ENCODE data around the gene RUBCN. TPM values are rescaled to one million over a fixed set of nuclear protein-coding genes. Genes with fewer than 3 reads are reported as not detected.
"Not testable (repeated sequence)": the region's sequence is repeated elsewhere in the genome, so short reads cannot be mapped to it uniquely, and the experiment has no call there.

The RUBCN gene
- total RNA-seq, 2 experiments from 2014 or later = 20.8 to 22.0 TPM

DNA sequence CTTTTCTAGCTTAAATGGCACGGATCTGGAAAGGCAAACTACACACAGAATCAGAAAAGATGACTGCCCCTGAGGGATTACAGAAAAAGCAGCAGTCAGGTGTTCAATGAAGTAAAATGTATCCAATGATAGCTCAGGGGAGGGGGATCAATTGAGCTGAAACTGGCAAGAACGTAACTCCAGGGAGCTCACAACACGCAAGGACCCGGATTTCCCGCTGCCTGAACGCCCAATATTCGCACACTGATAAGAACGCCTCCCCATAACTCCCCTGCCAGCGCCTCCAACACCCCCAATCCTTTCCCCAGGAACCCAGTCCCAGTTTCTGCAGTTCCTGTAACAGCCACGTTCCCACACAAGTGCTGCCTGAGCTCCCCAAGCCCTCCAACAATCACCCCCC lies 83.8 kb downstream of the RUBCN start:
- CTCF ChIA-PET; H3K4me3 Mint-ChIP-seq; H3K27me3 Mint-ChIP-seq (ENCODE audit: low read depth); DNase-seq; H3K36me3 Mint-ChIP-seq (ENCODE audit: low read depth); H3K27ac Mint-ChIP-seq; H3K9me3 Mint-ChIP-seq; intact Hi-C loops (cut with micrococcal nuclease): not testable (repeated sequence)
- peaks cover 17% of the 10 kb centered on the region for H3K4me1 Mint-ChIP-seq (ENCODE audit: low read depth)

DNA sequence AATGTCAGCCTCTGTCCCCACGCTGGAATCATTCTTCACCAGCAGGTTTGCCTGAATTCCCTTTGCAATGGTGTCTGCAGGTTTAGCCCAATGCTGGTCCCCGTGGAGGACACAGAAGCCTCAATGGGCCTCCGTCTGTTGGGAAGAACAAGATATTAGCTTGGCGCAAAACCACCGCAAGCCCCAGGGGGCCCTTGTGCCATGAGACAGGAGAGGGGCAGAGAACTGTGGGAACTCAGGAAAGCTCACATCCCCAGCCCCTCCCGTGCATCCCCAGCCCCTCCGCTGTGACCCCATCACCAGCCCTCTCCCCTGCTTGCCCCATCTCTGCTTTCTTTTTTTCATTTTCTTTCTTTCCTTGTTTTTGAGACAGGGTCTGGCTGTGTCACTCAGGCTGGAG lies 89.1 kb downstream of the RUBCN start:
- CTCF ChIA-PET; H3K36me3 Mint-ChIP-seq (ENCODE audit: low read depth); H3K9me3 Mint-ChIP-seq; DNase-seq; H3K27ac Mint-ChIP-seq; H3K27me3 Mint-ChIP-seq (ENCODE audit: low read depth); H3K4me3 Mint-ChIP-seq; intact Hi-C loops (cut with micrococcal nuclease): not testable (repeated sequence)
- peaks cover 12% of the 10 kb centered on the region for H3K4me1 Mint-ChIP-seq (ENCODE audit: low read depth)

DNA sequence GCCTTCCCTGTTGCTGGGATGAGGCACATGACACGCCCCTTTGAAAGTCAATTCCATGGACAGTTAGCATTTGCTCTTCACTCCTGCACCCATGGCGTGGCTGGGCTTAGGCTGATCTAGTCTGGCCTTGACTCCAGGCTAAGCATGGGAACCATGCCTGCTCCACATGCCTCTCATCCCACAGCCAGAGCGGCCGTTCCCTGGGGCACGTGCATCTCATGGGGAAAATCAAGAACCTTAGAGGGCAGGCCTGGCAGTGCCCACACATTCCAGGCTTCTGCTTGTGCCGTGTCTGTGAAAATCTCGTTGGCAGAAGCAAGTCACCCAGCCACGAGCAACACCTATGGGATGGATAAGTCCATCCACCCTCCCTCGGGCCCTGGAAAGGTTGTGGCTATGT lies 89.5 kb downstream of the RUBCN start:
- H3K27me3 Mint-ChIP-seq (ENCODE audit: low read depth); H3K9me3 Mint-ChIP-seq: not testable (repeated sequence)

DNA sequence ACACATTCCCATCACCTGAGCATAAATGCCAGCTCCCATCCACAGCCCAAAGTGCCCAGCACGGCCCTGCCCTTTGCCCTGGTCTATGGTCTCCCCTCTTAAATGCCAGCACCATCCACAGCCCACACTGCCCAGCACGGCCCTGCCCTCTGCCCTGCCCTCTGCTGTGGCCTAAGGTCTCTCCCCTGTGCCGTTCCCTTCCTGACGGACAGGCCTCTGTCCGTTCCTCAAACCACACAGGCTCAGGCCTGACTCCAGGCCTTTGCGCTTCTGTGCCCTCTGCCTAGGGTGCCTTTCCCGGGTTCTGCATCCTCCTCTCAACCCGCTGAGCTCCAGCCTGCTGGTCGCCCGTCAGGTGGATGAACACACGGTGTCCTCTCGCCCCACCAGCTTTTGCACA lies 90.4 kb downstream of the RUBCN start:
- intact Hi-C loops (cut with micrococcal nuclease); H3K27ac Mint-ChIP-seq; H3K9me3 Mint-ChIP-seq; DNase-seq; H3K4me1 Mint-ChIP-seq (ENCODE audit: low read depth); CTCF ChIA-PET; H3K27me3 Mint-ChIP-seq (ENCODE audit: low read depth); H3K36me3 Mint-ChIP-seq (ENCODE audit: low read depth); H3K4me3 Mint-ChIP-seq: not testable (repeated sequence)

More for the DNA sequence above, 89.5 kb downstream of the RUBCN start:
- H3K4me3 Mint-ChIP-seq; H3K27ac Mint-ChIP-seq; DNase-seq; H3K36me3 Mint-ChIP-seq (ENCODE audit: low read depth); intact Hi-C loops (cut with micrococcal nuclease); CTCF ChIA-PET: not testable (repeated sequence)
- peaks cover 10% of the 10 kb centered on the region for H3K4me1 Mint-ChIP-seq (ENCODE audit: low read depth)

DNA sequence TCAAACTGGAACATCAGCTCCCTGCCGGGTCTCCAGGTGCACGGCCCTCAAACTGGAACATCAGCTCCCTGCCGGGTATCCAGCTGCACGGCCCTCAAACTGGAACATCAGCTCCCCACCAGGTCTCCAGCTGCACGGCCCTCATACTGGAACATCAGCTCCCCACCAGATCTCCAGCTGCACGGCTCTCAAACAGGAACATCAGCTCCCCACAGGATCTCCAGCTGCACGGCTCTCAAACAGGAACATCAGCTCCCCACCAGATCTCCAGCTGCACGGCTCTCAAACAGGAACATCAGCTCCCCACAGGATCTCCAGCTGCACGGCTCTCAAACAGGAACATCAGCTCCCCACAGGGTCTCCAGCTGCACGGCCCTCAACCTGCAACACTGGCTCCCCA lies 99.1 kb downstream of the RUBCN start:
- H3K27ac Mint-ChIP-seq; intact Hi-C loops (cut with micrococcal nuclease); H3K36me3 Mint-ChIP-seq (ENCODE audit: low read depth); H3K27me3 Mint-ChIP-seq (ENCODE audit: low read depth); H3K9me3 Mint-ChIP-seq; DNase-seq; H3K4me1 Mint-ChIP-seq (ENCODE audit: low read depth); H3K4me3 Mint-ChIP-seq: not testable (repeated sequence)
- CTCF ChIA-PET = interaction anchor here (0.7 to 1.6 kb wide), 2 partner anchors 40 to 86 kb away, joined by 3 read pairs; no protein-coding TSS in a partner anchor

DNA sequence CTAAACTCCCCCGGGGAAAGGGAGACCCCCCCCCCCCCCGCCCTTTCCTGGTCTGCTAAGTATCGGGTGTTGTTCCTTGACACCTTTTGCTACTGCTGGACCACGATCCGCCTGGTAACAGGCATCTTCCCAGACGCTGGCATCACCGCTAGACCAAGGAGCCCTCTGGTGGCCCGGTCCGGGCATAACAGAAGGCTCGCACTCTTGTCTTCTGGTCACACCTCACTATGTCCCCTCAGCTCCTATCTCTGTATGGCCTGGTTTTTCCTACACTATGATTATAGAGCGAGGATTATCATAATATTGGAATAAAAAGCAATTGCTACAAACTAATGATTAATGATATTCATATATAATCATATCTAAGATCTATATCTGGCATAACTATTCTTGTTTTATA lies 104.7 kb downstream of the RUBCN start:
- not testable (repeated sequence) for H3K36me3 Mint-ChIP-seq (ENCODE audit: low read depth); H3K4me3 Mint-ChIP-seq; H3K9me3 Mint-ChIP-seq; H3K27ac Mint-ChIP-seq; H3K4me1 Mint-ChIP-seq (ENCODE audit: low read depth); H3K27me3 Mint-ChIP-seq (ENCODE audit: low read depth)
- CTCF ChIA-PET = interaction anchor here (0.6 to 4.1 kb wide), 2 partner anchors 22 to 33 kb away, joined by 5 to 25 read pairs; no protein-coding TSS in a partner anchor
- intact Hi-C loops (cut with micrococcal nuclease) = loop anchor here (1.0 kb wide), 1 partner anchor 33 kb away; no protein-coding TSS in a partner anchor
- peak; percentile 34 for DNase-seq

DNA sequence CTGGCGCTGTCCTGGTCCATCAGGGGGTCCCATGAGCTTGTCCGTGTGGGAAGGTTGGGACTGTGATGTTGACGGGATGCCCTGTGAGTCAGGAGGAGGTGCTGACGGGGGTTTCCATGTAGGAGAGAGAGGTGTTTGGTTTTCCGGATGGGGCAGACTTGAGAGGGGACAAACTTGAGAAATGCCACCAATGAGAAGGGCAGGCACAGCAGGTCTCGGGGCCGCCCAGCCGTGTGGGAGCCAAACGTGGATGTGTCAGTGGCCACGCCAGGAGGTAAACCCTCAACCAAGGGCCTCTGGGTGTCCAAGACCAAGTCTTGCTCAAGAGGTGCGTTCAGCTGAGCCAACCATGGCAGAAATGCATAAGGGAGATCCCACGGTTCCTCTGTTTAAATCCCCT lies 105.9 kb downstream of the RUBCN start:
- intact Hi-C loops (cut with micrococcal nuclease); DNase-seq; H3K36me3 Mint-ChIP-seq (ENCODE audit: low read depth); H3K4me1 Mint-ChIP-seq (ENCODE audit: low read depth); H3K27me3 Mint-ChIP-seq (ENCODE audit: low read depth); H3K9me3 Mint-ChIP-seq; H3K4me3 Mint-ChIP-seq; H3K27ac Mint-ChIP-seq: not testable (repeated sequence)
- CTCF ChIA-PET = interaction anchor here (4.1 kb wide), 1 partner anchor 31 kb away, joined by 25 read pairs; no protein-coding TSS in a partner anchor

DNA sequence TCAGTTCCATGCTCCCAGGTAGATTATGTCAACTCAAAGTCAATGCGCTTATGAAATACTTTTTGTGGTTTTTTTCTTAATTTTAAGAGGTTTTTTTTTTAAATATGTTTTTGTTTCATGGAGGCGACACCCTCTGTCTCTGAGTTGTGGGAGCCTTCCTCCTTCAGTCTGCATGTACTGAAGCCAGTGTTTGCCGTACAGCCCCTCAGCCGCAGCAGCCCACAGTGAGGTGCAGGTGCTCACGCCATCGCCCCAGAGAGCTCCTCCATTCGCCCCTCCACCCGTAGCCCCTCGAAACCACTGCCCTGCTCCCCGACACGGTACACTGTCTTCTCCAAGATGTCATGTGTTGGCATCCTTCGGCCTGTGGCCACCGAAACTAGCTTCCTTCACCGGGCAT lies 107.4 kb downstream of the RUBCN start:
- intact Hi-C loops (cut with micrococcal nuclease) = loop anchor here (5.0 kb wide), 1 partner anchor 72 kb away; the partner anchor contains the start of gene BDH1
- DNase-seq; H3K4me3 Mint-ChIP-seq; H3K27ac Mint-ChIP-seq; H3K36me3 Mint-ChIP-seq (ENCODE audit: low read depth); H3K27me3 Mint-ChIP-seq (ENCODE audit: low read depth); H3K9me3 Mint-ChIP-seq; H3K4me1 Mint-ChIP-seq (ENCODE audit: low read depth); CTCF ChIA-PET: not testable (repeated sequence)

DNA sequence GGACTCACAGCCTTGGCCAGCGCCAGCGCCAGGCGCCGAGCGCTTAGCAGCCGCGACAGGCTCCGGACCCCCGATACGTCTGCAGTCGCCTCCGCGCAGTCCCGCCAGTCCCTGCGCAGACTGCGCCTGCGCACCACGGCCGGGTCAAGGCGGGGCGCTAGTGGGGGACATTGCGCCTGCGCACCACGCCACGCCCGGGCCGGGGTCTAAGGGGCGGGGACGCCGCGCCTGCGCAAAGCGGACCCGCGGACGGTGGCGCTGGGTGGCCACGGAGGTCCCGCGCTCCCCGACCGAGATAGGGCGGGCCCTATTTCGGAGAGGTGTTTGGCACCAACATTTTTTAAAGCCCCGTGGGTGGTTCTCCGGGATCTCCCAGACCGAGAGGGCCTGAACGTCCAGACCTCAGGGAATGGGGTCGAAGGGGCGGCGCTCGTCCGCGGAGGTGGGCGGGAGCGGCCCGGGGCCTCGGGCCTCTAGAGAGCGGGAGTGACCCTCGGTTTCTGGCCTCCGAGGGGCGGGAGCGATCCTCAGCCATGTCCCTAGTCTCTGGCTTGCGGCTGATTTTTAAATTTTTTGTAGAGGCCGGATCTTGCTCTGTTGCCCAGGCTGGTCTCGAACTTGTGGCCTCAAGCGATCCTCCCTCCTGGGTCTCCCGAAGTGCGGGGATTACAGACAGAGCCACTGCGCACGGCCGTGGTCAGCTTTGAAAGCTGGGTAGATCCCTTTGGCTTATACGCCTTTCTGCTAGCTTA lies 108.8 kb downstream of the RUBCN start:
- DNase-seq = peak; percentile 89
- intact Hi-C loops (cut with micrococcal nuclease) = loop anchor here (5.0 kb wide), 1 partner anchor 71 kb away; the partner anchor contains the start of gene BDH1
- H3K27me3 Mint-ChIP-seq (ENCODE audit: low read depth); H3K27ac Mint-ChIP-seq; CTCF ChIA-PET; H3K36me3 Mint-ChIP-seq (ENCODE audit: low read depth); H3K4me1 Mint-ChIP-seq (ENCODE audit: low read depth); H3K9me3 Mint-ChIP-seq: not testable (repeated sequence)
- peak overlapping the region; percentile 74 for H3K4me3 Mint-ChIP-seq

DNA sequence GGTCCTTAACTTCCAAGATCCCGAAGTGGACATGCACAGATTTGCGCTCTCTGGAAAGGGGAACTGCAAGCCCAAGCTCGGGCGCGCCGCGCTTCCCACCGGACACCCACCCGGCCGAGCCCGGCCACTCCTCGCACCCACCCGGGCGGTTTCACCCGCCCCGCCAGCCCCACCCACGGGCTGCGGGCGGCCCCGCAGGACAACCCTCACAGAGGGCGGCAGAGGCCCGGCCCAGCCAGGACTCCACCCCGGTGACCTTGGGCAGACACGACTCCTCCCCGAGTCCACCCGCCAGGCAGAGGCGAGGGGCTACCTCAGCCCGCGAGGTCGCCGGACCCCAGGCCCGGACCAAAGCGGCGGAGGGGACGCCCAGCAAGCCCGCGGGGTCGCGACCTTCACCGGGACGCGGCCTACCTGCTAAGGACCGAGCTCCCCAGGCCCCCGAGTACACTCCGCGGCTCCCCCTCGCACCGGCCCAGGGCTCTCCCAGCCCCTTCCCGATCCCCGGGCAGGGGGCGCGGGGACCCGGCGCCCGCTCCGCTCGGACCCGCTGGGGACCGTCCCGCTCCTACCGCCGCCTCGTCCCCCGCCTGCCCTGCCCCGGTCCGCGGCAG lies 109.4 kb downstream of the RUBCN start:
- H3K27ac Mint-ChIP-seq; DNase-seq; H3K36me3 Mint-ChIP-seq (ENCODE audit: low read depth); H3K27me3 Mint-ChIP-seq (ENCODE audit: low read depth); H3K9me3 Mint-ChIP-seq; CTCF ChIA-PET; H3K4me1 Mint-ChIP-seq (ENCODE audit: low read depth): not testable (repeated sequence)
- intact Hi-C loops (cut with micrococcal nuclease) = loop anchor here (5.0 kb wide), 1 partner anchor 70 kb away; the partner anchor contains the start of gene BDH1
- peak overlapping the region; percentile 74 for H3K4me3 Mint-ChIP-seq

DNA sequence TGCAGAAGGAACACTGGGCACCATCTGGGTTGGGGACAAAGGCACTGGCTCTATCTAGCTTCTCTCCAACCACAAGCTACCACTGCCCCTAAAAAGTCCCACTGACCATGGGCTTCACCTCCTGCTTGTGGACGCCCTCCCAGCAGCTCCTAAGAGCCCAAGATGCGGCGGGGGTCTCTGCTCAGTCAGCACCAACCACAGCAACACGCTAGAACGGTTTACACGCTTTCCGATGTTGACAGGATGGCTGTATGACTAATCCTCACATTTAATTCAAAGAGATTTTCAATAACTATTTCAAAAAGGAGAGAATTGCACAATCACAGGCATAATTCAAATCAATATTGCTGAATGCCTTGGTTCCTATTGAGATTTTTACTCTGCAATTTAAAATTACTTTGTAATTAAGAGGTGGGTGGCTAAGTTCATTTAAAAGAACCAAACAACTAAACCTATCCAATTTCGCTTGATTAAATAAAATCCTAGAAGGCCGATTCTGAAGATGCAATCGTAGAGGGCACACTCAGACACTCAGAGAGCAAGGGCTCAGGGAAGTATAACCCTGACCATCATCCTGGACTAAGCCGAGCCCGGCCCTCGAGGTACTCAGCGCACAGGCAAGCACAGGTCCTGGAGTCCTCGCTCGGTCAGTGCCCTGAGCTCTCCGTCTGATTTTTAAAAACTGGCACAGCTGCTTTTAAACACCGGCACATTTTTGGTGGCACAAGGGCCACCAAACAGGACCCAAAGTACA lies 110.1 kb downstream of the RUBCN start:
- H3K36me3 Mint-ChIP-seq (ENCODE audit: low read depth); H3K27ac Mint-ChIP-seq; CTCF ChIA-PET; H3K27me3 Mint-ChIP-seq (ENCODE audit: low read depth); DNase-seq; H3K4me1 Mint-ChIP-seq (ENCODE audit: low read depth); H3K9me3 Mint-ChIP-seq: not testable (repeated sequence)
- intact Hi-C loops (cut with micrococcal nuclease) = loop anchor here (5.0 kb wide), 1 partner anchor 69 kb away; the partner anchor contains the start of gene BDH1
- H3K4me3 Mint-ChIP-seq = peak overlapping the region; percentile 73

DNA sequence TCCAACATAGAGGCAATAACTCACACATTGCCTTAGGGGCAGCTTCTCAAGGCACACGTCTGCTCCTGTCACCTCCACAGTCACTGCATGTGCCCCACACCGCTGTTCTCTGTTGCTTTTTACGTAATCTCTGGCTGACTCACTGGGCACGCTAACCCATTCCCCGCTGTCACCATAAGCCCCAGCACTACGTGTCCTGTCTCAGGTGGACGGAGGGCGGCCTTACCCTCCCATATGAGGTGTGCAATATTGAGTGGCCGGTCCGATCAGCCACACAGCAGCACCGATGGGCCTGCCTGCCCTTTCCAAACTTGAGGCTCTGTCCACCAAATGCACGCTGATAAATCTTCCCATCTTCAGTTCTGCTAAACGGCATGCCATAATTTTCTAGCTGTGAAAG lies 115.2 kb downstream of the RUBCN start:
- H3K4me3 Mint-ChIP-seq; CTCF ChIA-PET; H3K9me3 Mint-ChIP-seq; H3K27me3 Mint-ChIP-seq (ENCODE audit: low read depth); intact Hi-C loops (cut with micrococcal nuclease); H3K4me1 Mint-ChIP-seq (ENCODE audit: low read depth); DNase-seq; H3K27ac Mint-ChIP-seq: not testable (repeated sequence)
- H3K36me3 Mint-ChIP-seq (ENCODE audit: low read depth) = peaks cover 31% of the 10 kb centered on the region

Data from activated naive CD4-positive, alpha-beta T cell treated with anti-CD3 and anti-CD28 coated beads for 36 hours (primary cell).